Esophagus squamous epithelium (tissue), 5 donors: Measurements from ENCODE around the gene KCNJ1. TPM values are rescaled to one million over a fixed set of nuclear protein-coding genes. Genes with fewer than 3 reads are reported as not detected.

ENCODE experiments used
- DNase-seq: peaks from one replicate; lab custom pipeline; 2025; lab: John Stamatoyannopoulos, UW
- H3K27ac ChIP-seq, 4 donors: fragments of 200-600 bp; sonication (generic); one replicate each; pipeline ENCODE4 v1.5.1; 2016 to 2019; ENCODE audit warnings: mild to moderate bottlenecking in 1 of 4
- H3K27me3 ChIP-seq, 4 donors: fragments of 200-600 bp; sonication (generic); 1 replicate in 3 of 4; 2 replicates in 1 of 4; pipeline versions ENCODE4 v1.5.1 to v1.6.0; 2017 to 2021; ENCODE audit warnings: antibody characterized with exemption in 1 of 4
- H3K36me3 ChIP-seq, 3 donors: fragments of 200-600 bp; sonication (generic); one replicate each; pipeline ENCODE4 v1.5.1; 2016 to 2019
- H3K4me1 ChIP-seq, 3 donors: fragments of 200-600 bp; sonication (generic); one replicate each; pipeline ENCODE4 v1.5.1; 2017 to 2019
- H3K4me3 ChIP-seq, 4 donors: fragments of 200-600 bp; sonication (generic); 1 replicate in 3 of 4; 2 replicates in 1 of 4; pipeline ENCODE4 v1.5.1; 2016 to 2019; ENCODE audit warnings: mild to moderate bottlenecking in 2 of 4, moderate library complexity in 1 of 4
- H3K9me3 ChIP-seq, 3 donors: fragments of 200-600 bp; sonication (generic); one replicate each; pipeline ENCODE4 v1.5.1; 2016 to 2019
- CTCF ChIP-seq, 6 experiments: fragments of 450-650 bp in 4 of 6; fragments of 200-600 bp in 2 of 6; sonication (generic) in 2 of 6; IDR thresholded peaks; one replicate each; pipeline ENCODE4 v1.5.1; 2016 to 2019; ENCODE audit warnings: antibody characterized with exemption in 6 of 6, mild to moderate bottlenecking in 4 of 6, moderate library complexity in 4 of 6
- POLR2A ChIP-seq, 4 donors: fragments of 450-650 bp; IDR thresholded peaks; one replicate each; pipeline ENCODE4 v1.6.1; 2017; ENCODE audit warnings: antibody characterized with exemption in 4 of 4, mild to moderate bottlenecking in 4 of 4, moderate library complexity in 3 of 4
- WGBS, 2 donors: methylation state at CpG; one replicate each; pipeline ENCODE4 v1.1.5; 2018; 5-methylcytosine and 5-hydroxymethylcytosine counted together
- intact Hi-C: fragments of 100-400 bp; cut with DNase I; formaldehyde crosslinking; loops from one replicate; pipeline ENCODE4 v1.15.0; 2022
- total RNA-seq, 4 donors: library from RNA; depleted of rRNA; stranded (reverse); fragments of >200 nt; gene quantifications; one replicate each; pipeline ENCODE4 v1.1.0, GENCODE V29; 2016
- donor health status: DM: yes; HTN: yes; CAD: no.

KCNJ1 gene
- total RNA-seq, 4 donors from 2014 or later, result under 0.01 to 1.3 TPM; not detected in 2

- no peak for DNase-seq
- intact Hi-C loops, result loop anchor here (10.0 kb wide), 2 partner anchors 170 to 530 kb away; no protein-coding TSS in a partner anchor
- peaks cover 0 to 9% (median 3%) of the 10 kb centered on the region in 3 donors for H3K4me1 ChIP-seq
- H3K4me3 ChIP-seq, result no peak overlapping the region
- no peak overlapping the region for H3K27ac ChIP-seq
- 91 to 95% methylated on average over 9 to 14 of the region's 20 CpGs for WGBS, 2 donors
- H3K9me3 ChIP-seq, result no peaks in the 10 kb centered on the region
- H3K36me3 ChIP-seq, result no peaks in the 10 kb centered on the region
- H3K27me3 ChIP-seq, result peaks cover 0 to 27% (median 0%) of the 10 kb centered on the region in 4 donors
- TF ChIP-seq POLR2A (IDR thresholded peaks at IDR 0.05) (no peak), CTCF (IDR thresholded peaks at IDR 0.05) (no peak)
Measured at GRCh38 chr11:128825050-128825784, 41.9 kb downstream of the KCNJ1 start.

- no peak for DNase-seq
- TF ChIP-seq CTCF (IDR thresholded peaks at IDR 0.05) (no peak), POLR2A (IDR thresholded peaks at IDR 0.05) (no peak)
- Histone ChIP-seq H3K9me3 (no peaks in the 10 kb centered on the region), H3K27ac (no peak overlapping the region), H3K27me3 (peaks cover 0 to 27% (median 0%) of the 10 kb centered on the region in 4 donors), H3K4me1 (peaks cover 0 to 9% (median 3%) of the 10 kb centered on the region in 3 donors), H3K4me3 (peak overlapping the region in 2 of 4 donors; percentile 13 to 44), H3K36me3 (no peaks in the 10 kb centered on the region)
- WGBS, 2 donors, result 9 to 27% methylated on average over 21 to 30 of the region's 68 CpGs
- intact Hi-C loops, result loop anchor here (10.0 kb wide), 2 partner anchors 170 to 530 kb away; no protein-coding TSS in a partner anchor
Measured at GRCh38 chr11:128824191-128825049, 42.7 kb downstream of the KCNJ1 start.

GRCh38 chr11:128823753-128824152 lies 43.3 kb downstream of the KCNJ1 start:
- no peak for DNase-seq
- intact Hi-C loops, result loop anchor here (10.0 kb wide), 2 partner anchors 169 to 529 kb away; no protein-coding TSS in a partner anchor
- no peak overlapping the region for H3K27ac ChIP-seq
- 40 to 80% methylated on average over 1 of the region's 11 CpGs for WGBS, 2 donors
- H3K27me3 ChIP-seq, result peaks cover 0 to 27% (median 0%) of the 10 kb centered on the region in 4 donors
- H3K4me1 ChIP-seq, result peaks cover 0 to 9% (median 3%) of the 10 kb centered on the region in 3 donors
- H3K9me3 ChIP-seq, result no peaks in the 10 kb centered on the region
- TF ChIP-seq POLR2A (IDR thresholded peaks at IDR 0.05), result no peak
- no peak for TF ChIP-seq CTCF (IDR thresholded peaks at IDR 0.05)
- peak overlapping the region in 2 of 4 donors; percentile 13 to 44 for H3K4me3 ChIP-seq
- no peaks in the 10 kb centered on the region for H3K36me3 ChIP-seq

- TF ChIP-seq POLR2A (IDR thresholded peaks at IDR 0.05) (no peak), CTCF (IDR thresholded peaks at IDR 0.05) (no peak)
- DNase-seq, result no peak
- WGBS, 2 donors, result 94 to 100% methylated on average over 2 of the region's 2 CpGs
- H3K4me1 ChIP-seq, result peaks cover 0 to 9% (median 3%) of the 10 kb centered on the region in 3 donors
- no peaks in the 10 kb centered on the region for H3K36me3 ChIP-seq
- H3K27me3 ChIP-seq, result peaks cover 0 to 27% (median 0%) of the 10 kb centered on the region in 4 donors
- intact Hi-C loops, result loop anchor here (10.0 kb wide), 2 partner anchors 167 to 527 kb away; no protein-coding TSS in a partner anchor
- no peak overlapping the region for H3K27ac ChIP-seq
- H3K9me3 ChIP-seq, result no peaks in the 10 kb centered on the region
- no peak overlapping the region for H3K4me3 ChIP-seq
Measured at GRCh38 chr11:128822130-128822529, 45.0 kb downstream of the KCNJ1 start.
